ENCODE results near the gene CELF2.

CELF2 gene

GRCh38 chr10:11066520-11066919, 48.8 kb downstream of the CELF2 start:
- no peaks in the 10 kb centered on the region for H3K27me3 ChIP-seq (replicated peaks; ENCODE audit: control insufficient read depth, insufficient read depth, low read length)
- DNase-seq (ENCODE audit: low read depth): no peak
- no peak overlapping the region for H3K4me3 ChIP-seq (ENCODE audit: low read length)
- H3K9ac ChIP-seq (ENCODE audit: low read length): no peak overlapping the region
- no peaks in the 10 kb centered on the region for H3K36me3 ChIP-seq (ENCODE audit: control insufficient read depth, insufficient read depth, low read length, severe bottlenecking)
- H3K9me3 ChIP-seq (ENCODE audit: control insufficient read depth, low read length): peaks cover 5% of the 10 kb centered on the region
- H3K4me1 ChIP-seq (ENCODE audit: control insufficient read depth, insufficient read depth, low read length): peaks cover 11% of the 10 kb centered on the region

- H3K36me3 ChIP-seq (ENCODE audit: control insufficient read depth, insufficient read depth, low read length, severe bottlenecking): no peaks in the 10 kb centered on the region
- DNase-seq (ENCODE audit: low read depth): no peak
- H3K27me3 ChIP-seq (replicated peaks; ENCODE audit: control insufficient read depth, insufficient read depth, low read length): no peaks in the 10 kb centered on the region
- H3K4me3 ChIP-seq (ENCODE audit: low read length): no peak overlapping the region
- no peaks in the 10 kb centered on the region for H3K9me3 ChIP-seq (ENCODE audit: control insufficient read depth, low read length)
- H3K4me1 ChIP-seq (ENCODE audit: control insufficient read depth, insufficient read depth, low read length): peaks cover 21% of the 10 kb centered on the region
- H3K9ac ChIP-seq (ENCODE audit: low read length): no peak overlapping the region
Measured at GRCh38 chr10:11068861-11069633, 51.4 kb downstream of the CELF2 start.

- no peak for DNase-seq (ENCODE audit: low read depth)
Measured at GRCh38 chr10:11073410-11073809, 55.7 kb downstream of the CELF2 start.

GRCh38 chr10:11074536-11075267, 57.0 kb downstream of the CELF2 start:
- no peak for DNase-seq (ENCODE audit: low read depth)
- Histone ChIP-seq H3K9me3 (ENCODE audit: control insufficient read depth, low read length) (no peaks in the 10 kb centered on the region), H3K27me3 (replicated peaks; ENCODE audit: control insufficient read depth, insufficient read depth, low read length) (no peaks in the 10 kb centered on the region), H3K4me1 (ENCODE audit: control insufficient read depth, insufficient read depth, low read length) (peaks cover 33% of the 10 kb centered on the region), H3K9ac (ENCODE audit: low read length) (no peak overlapping the region), H3K36me3 (ENCODE audit: control insufficient read depth, insufficient read depth, low read length, severe bottlenecking) (no peaks in the 10 kb centered on the region), H3K4me3 (ENCODE audit: low read length) (no peak overlapping the region)

More at GRCh38 chr10:11073410-11073809, 55.7 kb downstream of the CELF2 start:
- Histone ChIP-seq H3K9ac (ENCODE audit: low read length) (no peak overlapping the region), H3K27me3 (replicated peaks; ENCODE audit: control insufficient read depth, insufficient read depth, low read length) (no peaks in the 10 kb centered on the region), H3K4me1 (ENCODE audit: control insufficient read depth, insufficient read depth, low read length) (peaks cover 42% of the 10 kb centered on the region), H3K9me3 (ENCODE audit: control insufficient read depth, low read length) (no peaks in the 10 kb centered on the region), H3K4me3 (ENCODE audit: low read length) (no peak overlapping the region), H3K36me3 (ENCODE audit: control insufficient read depth, insufficient read depth, low read length, severe bottlenecking) (no peaks in the 10 kb centered on the region)

- H3K36me3 ChIP-seq (ENCODE audit: control insufficient read depth, insufficient read depth, low read length, severe bottlenecking): no peaks in the 10 kb centered on the region
- H3K9me3 ChIP-seq (ENCODE audit: control insufficient read depth, low read length): no peaks in the 10 kb centered on the region
- no peak overlapping the region for H3K9ac ChIP-seq (ENCODE audit: low read length)
- no peak overlapping the region for H3K4me3 ChIP-seq (ENCODE audit: low read length)
- DNase-seq (ENCODE audit: low read depth): no peak
- H3K4me1 ChIP-seq (ENCODE audit: control insufficient read depth, insufficient read depth, low read length): peaks cover 38% of the 10 kb centered on the region
- H3K27me3 ChIP-seq (replicated peaks; ENCODE audit: control insufficient read depth, insufficient read depth, low read length): no peaks in the 10 kb centered on the region
Measured at GRCh38 chr10:11076221-11076620, 58.5 kb downstream of the CELF2 start.

- Histone ChIP-seq H3K9me3 (ENCODE audit: control insufficient read depth, low read length) (no peaks in the 10 kb centered on the region), H3K9ac (ENCODE audit: low read length) (no peak overlapping the region), H3K4me3 (ENCODE audit: low read length) (no peak overlapping the region), H3K27me3 (replicated peaks; ENCODE audit: control insufficient read depth, insufficient read depth, low read length) (no peaks in the 10 kb centered on the region), H3K36me3 (ENCODE audit: control insufficient read depth, insufficient read depth, low read length, severe bottlenecking) (no peaks in the 10 kb centered on the region), H3K4me1 (ENCODE audit: control insufficient read depth, insufficient read depth, low read length) (peaks cover 38% of the 10 kb centered on the region)
- DNase-seq (ENCODE audit: low read depth): no peak
Measured at GRCh38 chr10:11080564-11080984, 62.9 kb downstream of the CELF2 start.

GRCh38 chr10:11081408-11081807, 63.7 kb downstream of the CELF2 start:
- no peak for DNase-seq (ENCODE audit: low read depth)
- no peaks in the 10 kb centered on the region for H3K36me3 ChIP-seq (ENCODE audit: control insufficient read depth, insufficient read depth, low read length, severe bottlenecking)
- peaks cover 38% of the 10 kb centered on the region for H3K4me1 ChIP-seq (ENCODE audit: control insufficient read depth, insufficient read depth, low read length)
- H3K9me3 ChIP-seq (ENCODE audit: control insufficient read depth, low read length): no peaks in the 10 kb centered on the region
- H3K4me3 ChIP-seq (ENCODE audit: low read length): peak overlapping the region; percentile 12
- peak overlapping the region; percentile 13 for H3K9ac ChIP-seq (ENCODE audit: low read length)
- no peaks in the 10 kb centered on the region for H3K27me3 ChIP-seq (replicated peaks; ENCODE audit: control insufficient read depth, insufficient read depth, low read length)

- DNase-seq (ENCODE audit: low read depth): no peak
- H3K4me1 ChIP-seq (ENCODE audit: control insufficient read depth, insufficient read depth, low read length): peaks cover 28% of the 10 kb centered on the region
- peak overlapping the region; percentile 47 for H3K4me3 ChIP-seq (ENCODE audit: low read length)
Measured at GRCh38 chr10:11082526-11082925, 64.9 kb downstream of the CELF2 start.

GRCh38 chr10:11083051-11083450, 65.4 kb downstream of the CELF2 start:
- Histone ChIP-seq H3K9me3 (ENCODE audit: control insufficient read depth, low read length) (no peaks in the 10 kb centered on the region), H3K4me1 (ENCODE audit: control insufficient read depth, insufficient read depth, low read length) (peaks cover 27% of the 10 kb centered on the region), H3K36me3 (ENCODE audit: control insufficient read depth, insufficient read depth, low read length, severe bottlenecking) (no peaks in the 10 kb centered on the region), H3K27me3 (replicated peaks; ENCODE audit: control insufficient read depth, insufficient read depth, low read length) (no peaks in the 10 kb centered on the region), H3K4me3 (ENCODE audit: low read length) (no peak overlapping the region), H3K9ac (ENCODE audit: low read length) (peak overlapping the region; percentile 1)
- no peak for DNase-seq (ENCODE audit: low read depth)

More at GRCh38 chr10:11082526-11082925, 64.9 kb downstream of the CELF2 start:
- peak overlapping the region; percentile 57 for H3K9ac ChIP-seq (ENCODE audit: low read length)
- no peaks in the 10 kb centered on the region for H3K9me3 ChIP-seq (ENCODE audit: control insufficient read depth, low read length)
- H3K27me3 ChIP-seq (replicated peaks; ENCODE audit: control insufficient read depth, insufficient read depth, low read length): no peaks in the 10 kb centered on the region
- no peaks in the 10 kb centered on the region for H3K36me3 ChIP-seq (ENCODE audit: control insufficient read depth, insufficient read depth, low read length, severe bottlenecking)

- DNase-seq (ENCODE audit: low read depth): no peak
Measured at GRCh38 chr10:11085545-11085944, 67.9 kb downstream of the CELF2 start.

GRCh38 chr10:11086177-11086840, 68.6 kb downstream of the CELF2 start:
- Histone ChIP-seq H3K36me3 (ENCODE audit: control insufficient read depth, insufficient read depth, low read length, severe bottlenecking) (no peaks in the 10 kb centered on the region), H3K4me1 (ENCODE audit: control insufficient read depth, insufficient read depth, low read length) (peaks cover 20% of the 10 kb centered on the region), H3K4me3 (ENCODE audit: low read length) (no peak overlapping the region)

More at GRCh38 chr10:11085545-11085944, 67.9 kb downstream of the CELF2 start:
- Histone ChIP-seq H3K36me3 (ENCODE audit: control insufficient read depth, insufficient read depth, low read length, severe bottlenecking) (no peaks in the 10 kb centered on the region), H3K27me3 (replicated peaks; ENCODE audit: control insufficient read depth, insufficient read depth, low read length) (no peaks in the 10 kb centered on the region), H3K4me1 (ENCODE audit: control insufficient read depth, insufficient read depth, low read length) (peaks cover 27% of the 10 kb centered on the region), H3K9ac (ENCODE audit: low read length) (no peak overlapping the region), H3K9me3 (ENCODE audit: control insufficient read depth, low read length) (no peaks in the 10 kb centered on the region), H3K4me3 (ENCODE audit: low read length) (no peak overlapping the region)

More at GRCh38 chr10:11086177-11086840, 68.6 kb downstream of the CELF2 start:
- Histone ChIP-seq H3K9me3 (ENCODE audit: control insufficient read depth, low read length) (no peaks in the 10 kb centered on the region), H3K27me3 (replicated peaks; ENCODE audit: control insufficient read depth, insufficient read depth, low read length) (no peaks in the 10 kb centered on the region), H3K9ac (ENCODE audit: low read length) (no peak overlapping the region)
- no peak for DNase-seq (ENCODE audit: low read depth)

Data from adipocyte (in vitro differentiated cells).